ENCODE measurements around the gene SDCBP2. TPM values are rescaled to one million over a fixed set of nuclear protein-coding genes. Genes with fewer than 3 reads are reported as not detected.

SDCBP2 gene
- total RNA-seq, 4 donors from 2014 or later: 132 to 427 (median 300) TPM

- no peak for DNase-seq
- no peaks in the 10 kb centered on the region for H3K36me3 ChIP-seq
Observed at GRCh38 chr20:1298888-1299511, 29.9 kb downstream of the SDCBP2 start.

GRCh38 chr20:1298166-1298565 lies 30.8 kb downstream of the SDCBP2 start:
- TF ChIP-seq POLR2A (IDR thresholded peaks at IDR 0.05) (no peak), EP300 (IDR thresholded peaks at IDR 0.05; ENCODE audit: low read depth) (no peak), CTCF (IDR thresholded peaks at IDR 0.05) (no peak), POLR2AphosphoS5 (IDR thresholded peaks at IDR 0.05) (no peak)
- Histone ChIP-seq H3K27ac (no peak overlapping the region), H3K9me3 (no peaks in the 10 kb centered on the region), H3K36me3 (no peaks in the 10 kb centered on the region), H3K27me3 (no peaks in the 10 kb centered on the region), H3K4me3 (no peak overlapping the region), H3K4me1 (no peaks in the 10 kb centered on the region)
- 89 to 100% methylated on average over 2 to 5 of the region's 5 CpGs for WGBS, 2 donors (ENCODE audit: low coverage in 1 of 2)
- DNase-seq: no peak
- intact Hi-C loops (cut with DNase I; ENCODE audit: low total_unique reads): no loop called here
- in situ Hi-C loops (cut with MboI; ENCODE audit: low pct_ligation_motif_present in 1 of 4, low pct_unique_long_range_greater_than_20kb in 1 of 4, low sequenced_read_pairs in 3 of 4): no loop called here

More at GRCh38 chr20:1298888-1299511, 29.9 kb downstream of the SDCBP2 start:
- in situ Hi-C loops (cut with MboI; ENCODE audit: low pct_ligation_motif_present in 1 of 4, low pct_unique_long_range_greater_than_20kb in 1 of 4, low sequenced_read_pairs in 3 of 4) (no loop called here), intact Hi-C loops (cut with DNase I; ENCODE audit: low total_unique reads) (no loop called here)
- Histone ChIP-seq H3K27ac (no peak overlapping the region), H3K4me1 (no peaks in the 10 kb centered on the region), H3K4me3 (no peak overlapping the region), H3K27me3 (no peaks in the 10 kb centered on the region), H3K9me3 (no peaks in the 10 kb centered on the region)
- TF ChIP-seq POLR2AphosphoS5 (IDR thresholded peaks at IDR 0.05) (no peak), POLR2A (IDR thresholded peaks at IDR 0.05) (no peak), EP300 (IDR thresholded peaks at IDR 0.05; ENCODE audit: low read depth) (no peak), CTCF (IDR thresholded peaks at IDR 0.05) (no peak)
- WGBS, 2 donors (ENCODE audit: low coverage in 1 of 2): 72 to 79% methylated on average over 5 to 10 of the region's 10 CpGs

DNA sequence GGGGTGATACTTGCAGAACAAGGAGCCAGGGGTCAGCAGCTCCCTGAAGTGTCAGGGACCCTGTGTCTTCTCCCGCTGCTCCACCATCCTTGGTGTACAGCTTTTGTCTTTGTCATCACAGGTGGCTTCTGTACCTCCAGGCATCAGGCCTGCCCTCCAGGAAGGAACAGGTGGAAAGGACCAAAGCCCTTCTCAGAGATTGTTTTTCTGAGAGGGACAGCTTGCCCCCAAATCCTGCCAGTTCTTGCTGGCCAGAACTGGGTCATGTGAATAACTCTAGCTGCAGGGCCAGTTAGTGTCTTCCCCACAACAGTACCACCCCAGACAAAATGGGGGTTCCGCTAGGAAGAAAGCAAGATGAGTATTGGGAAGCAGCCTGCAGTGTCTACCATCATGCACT lies 31.5 kb downstream of the SDCBP2 start:
- H3K36me3 ChIP-seq: no peaks in the 10 kb centered on the region
- in situ Hi-C loops (cut with MboI; ENCODE audit: low pct_ligation_motif_present in 1 of 4, low pct_unique_long_range_greater_than_20kb in 1 of 4, low sequenced_read_pairs in 3 of 4) (no loop called here), intact Hi-C loops (cut with DNase I; ENCODE audit: low total_unique reads) (no loop called here)
- WGBS, 2 donors (ENCODE audit: low coverage in 1 of 2): 93 to 100% methylated on average over 1 to 2 of the region's 2 CpGs
- H3K9me3 ChIP-seq: no peaks in the 10 kb centered on the region
- DNase-seq: no peak
- no peaks in the 10 kb centered on the region for H3K27me3 ChIP-seq
- no peaks in the 10 kb centered on the region for H3K4me1 ChIP-seq
- no peak overlapping the region for H3K27ac ChIP-seq
- TF ChIP-seq POLR2AphosphoS5 (IDR thresholded peaks at IDR 0.05): no peak
- no peak for TF ChIP-seq POLR2A (IDR thresholded peaks at IDR 0.05)
- TF ChIP-seq CTCF (IDR thresholded peaks at IDR 0.05): no peak
- TF ChIP-seq EP300 (IDR thresholded peaks at IDR 0.05; ENCODE audit: low read depth): no peak
- H3K4me3 ChIP-seq: no peak overlapping the region

GRCh38 chr20:1296922-1297321 lies 32.0 kb downstream of the SDCBP2 start:
- Histone ChIP-seq H3K9me3 (no peaks in the 10 kb centered on the region), H3K27me3 (no peaks in the 10 kb centered on the region), H3K4me1 (no peaks in the 10 kb centered on the region), H3K4me3 (no peak overlapping the region), H3K27ac (no peak overlapping the region), H3K36me3 (no peaks in the 10 kb centered on the region)
- intact Hi-C loops (cut with DNase I; ENCODE audit: low total_unique reads): no loop called here
- no peak for DNase-seq
- TF ChIP-seq CTCF (IDR thresholded peaks at IDR 0.05): no peak
- no peak for TF ChIP-seq EP300 (IDR thresholded peaks at IDR 0.05; ENCODE audit: low read depth)
- TF ChIP-seq POLR2A (IDR thresholded peaks at IDR 0.05): no peak
- no peak for TF ChIP-seq POLR2AphosphoS5 (IDR thresholded peaks at IDR 0.05)
- in situ Hi-C loops (cut with MboI; ENCODE audit: low pct_ligation_motif_present in 1 of 4, low pct_unique_long_range_greater_than_20kb in 1 of 4, low sequenced_read_pairs in 3 of 4): no loop called here
- 89% methylated on average over 14 of the region's 14 CpGs; no CpG with 5 or more reads in 1 of the 2 donors for WGBS, 2 donors (ENCODE audit: low coverage in 1 of 2)
